NT2/D1 (cell line): ENCODE data around the gene ELAVL4.

Source experiments
- SUZ12 ChIP-seq: IDR thresholded peaks from 2 replicates; pipeline ENCODE4 v1.6.1; 2011; ENCODE audit not compliant: insufficient read length, insufficient read depth; ENCODE audit errors: extremely low read depth
- YY1 ChIP-seq: IDR thresholded peaks from 2 replicates; pipeline ENCODE4 v1.6.1; 2011; ENCODE audit not compliant: insufficient read length, insufficient read depth
- ZNF274 ChIP-seq: IDR thresholded peaks from 2 replicates; pipeline ENCODE4 v1.6.1; 2011; ENCODE audit warnings: mild to moderate bottlenecking, low read depth, low read length

GRCh38 chr1:50231209-50231608 lies 122.5 kb downstream of the ELAVL4 start:
- TF ChIP-seq YY1 (no peak), ZNF274 (no peak), SUZ12 (no peak)
